Skeletal muscle satellite cell (primary cell): ENCODE data around the gene SCYGR4.
"Not testable (repeated sequence)": the region's sequence is repeated elsewhere in the genome, so short reads cannot be mapped to it uniquely, and the experiment has no call there.

Source experiments
- H3K27me3 ChIP-seq: 2 replicates; pipeline ENCODE4 v1.7.0; 2013; ENCODE audit warnings: low read length; ENCODE audit not compliant: control insufficient read depth, insufficient read depth
- H3K36me3 ChIP-seq: 2 replicates; pipeline ENCODE4 v1.7.0; 2013; ENCODE audit warnings: mild to moderate bottlenecking, control low read depth, low read length; ENCODE audit not compliant: insufficient read depth
- H3K4me1 ChIP-seq: 2 replicates; pipeline ENCODE4 v1.7.0; 2013; ENCODE audit warnings: low read length; ENCODE audit not compliant: control insufficient read depth, insufficient read depth
- H3K4me2 ChIP-seq: 2 replicates; pipeline ENCODE4 v1.7.0; 2013; ENCODE audit warnings: mild to moderate bottlenecking, low read length
- H3K4me3 ChIP-seq: 2 replicates; pipeline ENCODE4 v1.7.0; 2013; ENCODE audit warnings: low read length
- H3K9ac ChIP-seq: 2 replicates; pipeline ENCODE4 v1.7.0; 2013; ENCODE audit warnings: mild to moderate bottlenecking, low read depth, low read length, moderate library complexity
- H3K9me3 ChIP-seq: replicated peaks from 2 replicates; pipeline ENCODE4 v1.7.0; 2013; ENCODE audit warnings: mild to moderate bottlenecking, control low read depth, low read length

The SCYGR4 gene

DNA sequence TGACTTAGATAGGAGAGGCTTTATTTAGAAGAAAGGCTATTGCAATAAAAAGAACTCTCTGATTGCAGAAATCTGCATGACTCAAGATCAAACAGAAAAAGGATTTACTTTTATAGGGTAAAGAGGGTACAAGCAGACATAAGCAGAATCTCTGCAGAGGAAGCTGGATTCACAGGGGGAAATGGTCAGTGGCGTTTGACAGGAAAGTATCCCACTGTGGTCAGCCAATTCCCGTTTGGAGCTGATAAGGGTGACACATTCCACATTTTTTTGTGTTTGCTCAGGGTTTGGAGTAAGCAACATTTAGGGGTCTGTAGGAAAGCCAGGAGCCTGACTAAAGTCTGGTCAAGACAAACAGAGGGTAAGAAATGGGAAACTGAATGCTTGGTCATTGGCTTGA, 25.4 kb downstream of the SCYGR4 start:
- Histone ChIP-seq H3K36me3 (no peaks in the 10 kb centered on the region), H3K4me2 (no peak overlapping the region), H3K4me3 (no peak overlapping the region), H3K27me3 (no peaks in the 10 kb centered on the region), H3K9me3 (no peaks in the 10 kb centered on the region), H3K9ac (no peak overlapping the region), H3K4me1 (no peaks in the 10 kb centered on the region)

DNA sequence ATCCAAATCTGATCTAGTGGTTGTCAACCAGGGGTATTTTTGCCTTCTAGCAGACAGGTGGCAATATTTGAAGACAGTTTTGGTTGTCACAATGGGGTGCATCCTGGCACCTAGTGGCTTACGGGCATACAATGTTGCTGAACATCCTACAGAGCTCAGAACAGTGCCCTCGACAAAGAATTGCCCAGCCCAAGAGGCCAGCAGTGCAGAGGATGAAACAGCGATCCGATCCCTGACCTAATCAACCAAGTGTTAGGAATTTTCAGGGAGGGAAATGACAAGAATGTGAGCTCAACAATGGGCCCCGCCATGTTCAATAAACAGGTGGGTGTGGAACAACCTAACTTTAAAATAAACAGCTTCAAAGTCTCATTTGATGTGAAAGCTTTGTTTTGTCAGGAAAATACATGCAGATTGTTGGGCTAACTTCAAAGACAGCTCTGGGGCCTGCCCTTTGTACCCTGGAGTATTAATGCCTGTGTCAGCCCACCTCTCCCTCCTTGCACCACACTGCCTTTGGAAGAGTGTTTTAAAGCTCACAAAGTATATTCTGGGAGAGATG, 26.8 kb downstream of the SCYGR4 start:
- Histone ChIP-seq H3K4me2 (no peak overlapping the region), H3K36me3 (no peaks in the 10 kb centered on the region), H3K9ac (no peak overlapping the region), H3K9me3 (no peaks in the 10 kb centered on the region), H3K4me1 (no peaks in the 10 kb centered on the region), H3K27me3 (no peaks in the 10 kb centered on the region), H3K4me3 (no peak overlapping the region)

DNA sequence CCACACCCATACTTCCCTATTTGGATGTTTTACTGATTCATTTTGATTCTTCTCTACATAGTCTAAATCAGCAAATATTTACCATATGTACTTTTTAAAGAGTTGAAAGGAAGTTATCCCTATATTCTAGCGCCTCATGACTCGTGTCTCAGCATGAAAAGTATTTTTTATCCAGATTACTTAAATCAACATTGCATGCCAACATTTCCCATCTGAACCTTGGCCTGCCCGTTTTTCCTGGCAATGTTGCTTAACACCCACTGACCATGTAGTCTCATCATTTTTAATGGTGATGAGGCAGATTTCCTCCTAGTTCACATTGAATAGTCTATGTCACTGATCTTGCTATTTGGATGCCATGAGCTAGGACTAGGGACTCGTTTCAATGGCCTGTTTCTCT, 36.1 kb downstream of the SCYGR4 start:
- H3K4me2 ChIP-seq = no peak overlapping the region
- no peaks in the 10 kb centered on the region for H3K9me3 ChIP-seq
- H3K4me1 ChIP-seq = peaks cover 39% of the 10 kb centered on the region
- H3K36me3 ChIP-seq = no peaks in the 10 kb centered on the region
- no peak overlapping the region for H3K9ac ChIP-seq
- H3K27me3 ChIP-seq = no peaks in the 10 kb centered on the region
- H3K4me3 ChIP-seq = no peak overlapping the region

DNA sequence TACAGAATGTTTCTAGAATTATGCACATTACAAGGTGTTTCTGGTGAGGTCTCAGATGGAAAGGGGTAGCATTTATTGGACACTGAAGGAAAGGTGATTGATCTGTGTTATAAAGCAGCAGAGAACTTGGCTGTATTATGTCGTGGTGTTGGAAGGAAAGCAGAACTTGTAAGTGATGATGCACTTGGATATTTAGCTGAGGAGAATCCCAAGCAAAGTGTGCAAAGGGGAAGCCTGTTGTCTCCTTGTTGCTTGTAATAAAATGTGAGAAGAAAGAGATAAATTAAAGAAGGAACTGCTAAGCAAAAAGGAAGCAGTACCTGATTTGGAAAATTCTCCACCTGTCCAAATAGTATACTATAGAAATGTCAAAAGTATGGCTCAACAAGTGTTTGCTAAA, 37.1 kb downstream of the SCYGR4 start:
- H3K4me1 ChIP-seq = peaks cover 39% of the 10 kb centered on the region
- no peaks in the 10 kb centered on the region for H3K27me3 ChIP-seq
- H3K4me3 ChIP-seq = no peak overlapping the region
- no peaks in the 10 kb centered on the region for H3K9me3 ChIP-seq
- H3K9ac ChIP-seq = no peak overlapping the region
- H3K4me2 ChIP-seq = no peak overlapping the region
- H3K36me3 ChIP-seq = no peaks in the 10 kb centered on the region

DNA sequence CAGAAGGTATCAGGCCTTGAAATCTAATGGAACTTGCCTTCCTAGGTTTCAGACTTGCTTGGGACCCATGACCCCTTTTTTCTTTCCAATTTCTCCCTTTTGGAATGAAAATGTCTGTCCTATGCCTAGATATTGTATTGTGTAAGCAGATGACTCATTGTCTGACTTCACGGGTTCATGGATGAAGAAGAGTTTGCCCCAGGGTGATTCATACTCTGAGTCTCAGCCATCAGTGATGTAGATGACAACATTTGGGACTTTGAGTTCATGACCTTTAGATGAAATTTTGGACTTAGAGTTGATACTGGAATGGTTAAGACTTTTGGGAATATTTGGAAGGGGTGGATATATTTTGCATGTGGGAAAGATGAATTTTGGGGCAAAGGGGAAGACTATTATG, 38.2 kb downstream of the SCYGR4 start:
- Histone ChIP-seq H3K27me3 (no peaks in the 10 kb centered on the region), H3K4me3 (no peak overlapping the region), H3K9me3 (no peaks in the 10 kb centered on the region), H3K9ac (no peak overlapping the region), H3K36me3 (no peaks in the 10 kb centered on the region), H3K4me2 (no peak overlapping the region), H3K4me1 (peaks cover 39% of the 10 kb centered on the region)

DNA sequence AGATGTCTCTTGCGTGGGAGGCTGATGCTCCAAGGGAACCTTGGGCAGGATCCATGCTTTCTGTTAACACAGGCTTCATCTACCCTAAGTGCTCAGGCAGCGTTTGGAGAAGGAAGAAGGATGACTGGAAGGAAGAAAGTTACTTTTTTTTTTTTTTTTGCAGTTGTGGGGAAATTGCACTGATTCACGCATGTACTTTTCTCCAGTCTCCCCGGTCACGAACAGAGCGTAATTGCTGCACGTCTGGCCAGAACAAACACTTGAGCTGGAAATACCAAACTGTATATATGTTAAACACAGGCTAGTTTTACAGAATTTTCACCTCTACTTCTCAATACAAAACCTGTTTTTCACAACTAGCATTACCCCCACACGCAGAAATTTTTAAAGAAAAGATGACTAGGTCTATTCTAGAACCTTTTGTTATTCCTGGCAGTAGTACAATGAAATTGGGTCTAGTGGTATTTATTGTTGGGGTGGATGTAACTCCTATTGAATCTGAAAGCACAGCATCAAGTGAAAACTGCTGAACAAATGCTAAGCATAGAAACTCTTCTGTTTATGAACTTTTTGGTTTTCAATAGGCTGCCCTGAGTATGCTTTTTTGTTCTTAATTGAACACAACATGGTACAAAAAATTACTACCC, 40.0 kb downstream of the SCYGR4 start:
- Histone ChIP-seq H3K27me3 (no peaks in the 10 kb centered on the region), H3K4me1 (peaks cover 39% of the 10 kb centered on the region), H3K4me2 (peak overlapping the region; percentile 22), H3K36me3 (no peaks in the 10 kb centered on the region), H3K9me3 (no peaks in the 10 kb centered on the region), H3K4me3 (no peak overlapping the region), H3K9ac (peak overlapping the region; percentile 27)

DNA sequence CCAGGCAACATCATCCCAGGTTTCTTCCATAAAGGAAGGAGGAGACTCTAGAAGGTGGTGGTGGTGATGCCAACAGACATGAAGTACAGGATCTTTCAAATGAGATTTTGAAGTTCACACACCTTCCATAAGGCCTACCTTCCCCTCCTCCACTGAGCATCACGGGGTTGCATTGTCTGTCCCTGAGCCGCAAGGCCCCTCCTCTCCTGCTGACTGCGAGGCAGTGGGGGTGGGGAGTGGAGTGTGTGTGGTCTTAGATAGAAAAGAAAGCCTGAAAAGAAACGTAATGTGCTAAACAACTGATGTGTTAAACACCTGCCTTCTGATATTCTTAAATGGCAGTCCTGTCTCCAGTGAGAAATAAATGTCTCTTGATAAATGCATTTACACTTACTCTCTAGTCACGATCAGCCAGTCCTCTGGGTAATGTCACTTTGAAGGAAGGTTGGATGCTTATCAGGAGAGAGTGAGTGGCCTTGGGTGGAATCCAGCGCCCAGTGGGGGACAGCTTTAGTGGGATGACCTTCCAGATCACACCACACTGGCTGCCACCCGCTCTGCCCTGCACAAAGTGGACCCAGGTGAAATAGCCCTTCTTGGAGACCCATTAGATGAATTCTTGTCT, 43.8 kb downstream of the SCYGR4 start:
- Histone ChIP-seq H3K9ac (no peak overlapping the region), H3K36me3 (no peaks in the 10 kb centered on the region), H3K4me3 (no peak overlapping the region), H3K27me3 (no peaks in the 10 kb centered on the region), H3K9me3 (no peaks in the 10 kb centered on the region), H3K4me2 (no peak overlapping the region), H3K4me1 (peaks cover 12% of the 10 kb centered on the region)

DNA sequence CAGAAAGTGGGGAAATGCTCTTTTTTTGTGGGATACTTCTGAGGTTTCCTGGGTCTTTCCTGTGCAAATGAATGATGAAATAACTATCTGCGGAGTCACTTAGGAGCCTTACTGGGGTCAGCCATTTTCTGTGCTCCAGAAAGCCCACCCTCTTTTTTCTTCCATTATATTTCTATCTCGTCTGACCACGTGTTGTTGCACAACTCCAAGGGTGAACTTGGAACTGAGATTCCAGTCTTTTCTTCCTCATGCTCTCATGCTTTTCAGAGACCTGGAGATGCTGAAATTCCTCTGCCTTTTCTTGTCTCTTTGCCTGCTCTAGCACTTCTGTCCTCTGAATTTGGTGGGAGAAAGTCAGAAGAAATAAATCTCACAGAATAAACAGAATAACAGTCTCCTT, 44.5 kb downstream of the SCYGR4 start:
- Histone ChIP-seq H3K27me3 (no peaks in the 10 kb centered on the region), H3K9me3 (no peaks in the 10 kb centered on the region), H3K4me2 (no peak overlapping the region), H3K4me3 (no peak overlapping the region), H3K4me1 (peaks cover 11% of the 10 kb centered on the region), H3K36me3 (no peaks in the 10 kb centered on the region), H3K9ac (no peak overlapping the region)

DNA sequence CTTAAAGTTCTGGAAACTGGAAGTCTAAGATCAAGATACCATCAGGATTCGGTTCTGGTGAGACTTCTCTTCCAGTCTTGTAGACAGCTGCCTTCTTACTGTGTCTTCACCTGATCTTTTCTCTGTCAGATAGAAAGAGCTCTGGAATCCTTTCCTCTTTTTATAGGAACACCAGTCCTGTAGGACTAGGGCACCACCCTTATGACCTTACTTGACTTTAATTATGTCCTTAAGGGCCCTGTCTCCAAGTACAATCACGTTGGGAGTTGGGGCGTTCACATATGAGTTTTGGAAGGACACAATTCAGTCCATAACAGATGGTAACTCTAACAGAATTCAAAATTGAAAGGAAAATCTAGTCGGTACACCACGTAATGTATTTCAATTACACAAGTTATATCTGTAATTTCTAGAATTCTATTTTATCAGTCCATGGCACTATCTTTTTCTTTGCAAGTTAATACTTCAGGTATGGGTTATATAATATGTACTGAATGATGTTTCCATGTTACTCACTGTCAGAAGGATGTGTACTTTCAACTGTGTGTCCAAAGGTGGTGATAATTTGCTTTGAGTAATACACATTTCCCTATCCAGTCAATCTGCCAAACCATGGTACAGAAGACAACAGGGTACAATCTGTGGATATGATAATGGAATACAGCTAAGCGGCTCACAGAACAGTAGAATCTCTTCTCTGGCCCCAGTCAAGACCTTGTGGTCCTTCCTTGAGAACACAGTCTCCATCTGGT, 48.1 kb downstream of the SCYGR4 start:
- H3K27me3 ChIP-seq = no peaks in the 10 kb centered on the region
- no peak overlapping the region for H3K4me2 ChIP-seq
- H3K36me3 ChIP-seq = no peaks in the 10 kb centered on the region
- H3K4me1 ChIP-seq = no peaks in the 10 kb centered on the region
- H3K9ac ChIP-seq = no peak overlapping the region
- no peak overlapping the region for H3K4me3 ChIP-seq
- no peaks in the 10 kb centered on the region for H3K9me3 ChIP-seq

DNA sequence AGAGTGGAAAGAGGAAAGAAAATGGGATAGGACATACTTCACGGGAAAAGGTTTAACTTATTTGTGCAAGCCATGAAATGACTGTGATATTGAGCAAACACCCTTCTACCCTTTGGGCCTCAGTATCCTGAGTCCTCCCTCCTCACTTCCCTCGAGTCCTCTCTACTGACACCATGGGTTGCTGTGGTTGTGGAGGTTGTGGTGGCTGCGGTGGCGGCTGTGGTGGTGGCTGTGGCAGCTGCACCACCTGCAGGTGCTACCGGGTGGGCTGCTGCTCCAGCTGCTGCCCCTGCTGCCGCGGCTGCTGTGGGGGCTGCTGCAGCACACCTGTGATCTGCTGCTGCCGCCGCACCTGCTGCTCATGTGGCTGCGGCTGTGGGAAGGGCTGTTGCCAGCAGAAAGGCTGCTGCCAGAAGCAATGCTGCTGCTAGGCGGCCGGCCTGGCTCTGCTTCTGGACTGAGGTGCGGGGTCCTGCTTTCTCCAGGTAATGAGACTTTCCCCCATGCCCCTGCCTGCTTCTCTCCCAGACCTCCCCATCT, 49.4 kb downstream of the SCYGR4 start, which contains the start of gene SCYGR5:
Gene SCYGR5 (plus strand): TSS at position 174 of the 540 bp plus-strand sequence. CDS start 0 bp downstream, at position 174.
- H3K36me3 ChIP-seq, H3K4me1 ChIP-seq, H3K9ac ChIP-seq, H3K27me3 ChIP-seq, H3K4me2 ChIP-seq, H3K9me3 ChIP-seq, H3K4me3 ChIP-seq: not testable (repeated sequence)
